Type B pancreatic cell (in vitro differentiated cells): ENCODE data around the gene TRHDE. TPM values are rescaled to one million over a fixed set of nuclear protein-coding genes. Genes with fewer than 3 reads are reported as not detected.

Experiments
- DNase-seq: peaks from one replicate; pipeline ENCODE4 v3.0.0; 2021; ENCODE audit warnings: mixed read lengths; ENCODE audit not compliant: unreplicated experiment; ENCODE audit errors: extremely low spot score
- H3K27ac Mint-ChIP-seq: 2 replicates; pipeline ENCODE4 v1.8.0; 2021; ENCODE audit warnings: mild to moderate bottlenecking, mixed read lengths
- H3K27me3 Mint-ChIP-seq: 2 replicates; pipeline ENCODE4 v1.8.0; 2021; ENCODE audit warnings: mixed read lengths
- H3K36me3 Mint-ChIP-seq: 2 replicates; pipeline ENCODE4 v1.8.0; 2021; ENCODE audit warnings: mixed read lengths
- H3K4me1 Mint-ChIP-seq: one replicate; pipeline ENCODE4 v1.8.0; 2021; ENCODE audit warnings: mixed read lengths; ENCODE audit not compliant: unreplicated experiment
- H3K4me3 Mint-ChIP-seq: 2 replicates; pipeline ENCODE4 v1.8.0; 2021; ENCODE audit warnings: mild to moderate bottlenecking, mixed read lengths
- H3K9me3 Mint-ChIP-seq: 2 replicates; pipeline ENCODE4 v1.8.0; 2021; ENCODE audit warnings: mixed read lengths
- CTCF ChIP-seq: fragments of 200-600 bp; sonication (generic); conservative IDR thresholded peaks from 2 replicates; pipeline ENCODE4 v1.5.0; 2021; ENCODE audit warnings: antibody characterized with exemption, mild to moderate bottlenecking
- total RNA-seq: library from RNA; stranded (reverse); gene quantifications from 2 replicates; pipeline ENCODE4 v1.2.1, GENCODE V29; 2021; ENCODE audit warnings: low replicate concordance

The TRHDE gene
- total RNA-seq, 1 donor from 2014 or later = 3.2 TPM

GRCh38 chr12:72313806-72314205, 41.6 kb downstream of the TRHDE start:
- no peaks in the 10 kb centered on the region for H3K27me3 Mint-ChIP-seq
- no peak for TF ChIP-seq CTCF
- no peak for DNase-seq
- H3K36me3 Mint-ChIP-seq = no peaks in the 10 kb centered on the region
- no peak overlapping the region for H3K27ac Mint-ChIP-seq
- no peaks in the 10 kb centered on the region for H3K4me1 Mint-ChIP-seq
- no peak overlapping the region for H3K4me3 Mint-ChIP-seq
- H3K9me3 Mint-ChIP-seq = peaks cover 3% of the 10 kb centered on the region

- no peaks in the 10 kb centered on the region for H3K36me3 Mint-ChIP-seq
- peaks cover 4% of the 10 kb centered on the region for H3K9me3 Mint-ChIP-seq
- TF ChIP-seq CTCF = no peak
- DNase-seq = no peak
- no peaks in the 10 kb centered on the region for H3K4me1 Mint-ChIP-seq
- no peaks in the 10 kb centered on the region for H3K27me3 Mint-ChIP-seq
- no peak overlapping the region for H3K27ac Mint-ChIP-seq
- no peak overlapping the region for H3K4me3 Mint-ChIP-seq
These were observed 43.7 kb downstream of the TRHDE start for GRCh38 chr12:72315858-72316257.

- Mint-ChIP-seq H3K9me3 (peaks cover 4% of the 10 kb centered on the region), H3K4me1 (no peaks in the 10 kb centered on the region), H3K27me3 (no peaks in the 10 kb centered on the region), H3K4me3 (no peak overlapping the region), H3K27ac (no peak overlapping the region), H3K36me3 (no peaks in the 10 kb centered on the region)
- DNase-seq = no peak
- no peak for TF ChIP-seq CTCF
These were observed 46.2 kb downstream of the TRHDE start for GRCh38 chr12:72318341-72318740.

GRCh38 chr12:72323881-72324280, 51.7 kb downstream of the TRHDE start:
- Mint-ChIP-seq H3K4me1 (no peaks in the 10 kb centered on the region), H3K9me3 (peaks cover under 1% of the 10 kb centered on the region), H3K27me3 (peaks cover 5% of the 10 kb centered on the region), H3K27ac (no peak overlapping the region), H3K4me3 (no peak overlapping the region), H3K36me3 (no peaks in the 10 kb centered on the region)
- no peak for TF ChIP-seq CTCF
- DNase-seq = no peak

- H3K4me3 Mint-ChIP-seq = peak overlapping the region; percentile 56
- no peak overlapping the region for H3K27ac Mint-ChIP-seq
- H3K27me3 Mint-ChIP-seq = peaks cover 5% of the 10 kb centered on the region
- no peaks in the 10 kb centered on the region for H3K36me3 Mint-ChIP-seq
- DNase-seq = no peak
- no peak for TF ChIP-seq CTCF
- no peaks in the 10 kb centered on the region for H3K4me1 Mint-ChIP-seq
- H3K9me3 Mint-ChIP-seq = no peaks in the 10 kb centered on the region
These were observed 58.1 kb downstream of the TRHDE start for GRCh38 chr12:72330301-72330700.

- Mint-ChIP-seq H3K27ac (no peak overlapping the region), H3K27me3 (peaks cover 5% of the 10 kb centered on the region), H3K4me3 (no peak overlapping the region), H3K36me3 (no peaks in the 10 kb centered on the region), H3K4me1 (no peaks in the 10 kb centered on the region), H3K9me3 (no peaks in the 10 kb centered on the region)
- TF ChIP-seq CTCF = no peak
- no peak for DNase-seq
These were observed 58.6 kb downstream of the TRHDE start for GRCh38 chr12:72330784-72331183.
